Activated T-helper 9 cell treated with anti-CD3 and anti-CD28 coated beads, Interleukin-2, amount 50 U/mL, for 16 hours (primary cell): ENCODE data around the gene PRKCI.
"Not testable (repeated sequence)": the region's sequence is repeated elsewhere in the genome, so short reads cannot be mapped to it uniquely, and the experiment has no call there.

Experiments
- DNase-seq: peaks from one replicate; pipeline ENCODE4 v3.0.0-alpha.2; 2020; ENCODE audit warnings: low read depth

PRKCI gene

GRCh38 chr3:170343859-170344258, 121.6 kb downstream of the PRKCI start:
- DNase-seq, result not testable (repeated sequence)

- no peak for DNase-seq
These were observed 122.7 kb downstream of the PRKCI start for GRCh38 chr3:170344971-170345370.

- no peak for DNase-seq
These were observed 124.5 kb downstream of the PRKCI start for GRCh38 chr3:170346481-170347392.

- no peak for DNase-seq
These were observed 128.5 kb downstream of the PRKCI start for GRCh38 chr3:170350515-170351413.

GRCh38 chr3:170352936-170353335, 130.7 kb downstream of the PRKCI start:
- DNase-seq, result no peak

- no peak for DNase-seq
These were observed 131.3 kb downstream of the PRKCI start for GRCh38 chr3:170353485-170353884.

- DNase-seq, result no peak
These were observed 132.5 kb downstream of the PRKCI start for GRCh38 chr3:170354760-170355159.
